GM23248 (cell line): ENCODE results near the gene CASK. TPM values are rescaled to one million over a fixed set of nuclear protein-coding genes. Genes with fewer than 3 reads are reported as not detected.

Experiments
- DNase-seq: peaks from one replicate; pipeline ENCODE4 v3.0.0-alpha.2; 2015
- H2AFZ ChIP-seq: fragments of 200-600 bp; sonication (generic); 2 replicates; pipeline ENCODE4 v1.6.1; 2016; ENCODE audit warnings: antibody characterized with exemption
- H3F3A ChIP-seq: fragments of 200-600 bp; sonication (generic); 2 replicates; pipeline ENCODE4 v1.6.1; 2016; ENCODE audit warnings: mild to moderate bottlenecking, antibody characterized with exemption, mixed run types; ENCODE audit not compliant: insufficient read depth
- H3K27ac ChIP-seq: fragments of 200-600 bp; sonication (generic); 2 replicates; pipeline ENCODE4 v1.5.1; 2016; ENCODE audit warnings: mild to moderate bottlenecking
- H3K27me3 ChIP-seq: fragments of 200-600 bp; sonication (generic); replicated peaks from 2 replicates; pipeline ENCODE4 v1.6.1; 2016; ENCODE audit warnings: mild to moderate bottlenecking; ENCODE audit not compliant: insufficient read depth
- H3K36me3 ChIP-seq: fragments of 200-600 bp; sonication (generic); 2 replicates; pipeline ENCODE4 v1.6.1; 2016; ENCODE audit warnings: low read depth, mild to moderate bottlenecking
- H3K4me1 ChIP-seq: fragments of 200-600 bp; sonication (generic); 2 replicates; pipeline ENCODE4 v1.6.1; 2016; ENCODE audit warnings: mild to moderate bottlenecking; ENCODE audit not compliant: insufficient read depth
- H3K4me2 ChIP-seq: fragments of 200-600 bp; sonication (generic); one replicate; pipeline ENCODE4 v1.6.1; 2016; ENCODE audit warnings: mild to moderate bottlenecking; ENCODE audit not compliant: unreplicated experiment
- H3K4me3 ChIP-seq: fragments of 200-600 bp; sonication (generic); 2 replicates; pipeline ENCODE4 v1.5.1; 2016; ENCODE audit warnings: mild to moderate bottlenecking
- H3K79me2 ChIP-seq: fragments of 200-600 bp; sonication (generic); 2 replicates; pipeline ENCODE4 v1.6.1; 2016; ENCODE audit warnings: mild to moderate bottlenecking; ENCODE audit not compliant: insufficient read depth
- H3K9ac ChIP-seq: fragments of 200-600 bp; sonication (generic); 2 replicates; pipeline ENCODE4 v1.6.1; 2016; ENCODE audit warnings: mild to moderate bottlenecking
- H3K9me2 ChIP-seq: fragments of 200-600 bp; sonication (generic); 2 replicates; pipeline ENCODE4 v1.6.1; 2016; ENCODE audit warnings: mixed run types, mild to moderate bottlenecking, moderate library complexity; ENCODE audit not compliant: insufficient read depth
- H3K9me3 ChIP-seq: fragments of 200-600 bp; sonication (generic); one replicate; pipeline ENCODE4 v1.6.1; 2017; ENCODE audit warnings: low read depth
- H4K20me1 ChIP-seq: fragments of 200-600 bp; sonication (generic); 2 replicates; pipeline ENCODE4 v1.6.0; 2016; ENCODE audit not compliant: insufficient read depth
- EZH2 ChIP-seq: fragments of 200-600 bp; sonication (generic); IDR thresholded peaks from 2 replicates; pipeline ENCODE4 v1.6.1; 2018; ENCODE audit warnings: antibody characterized with exemption, mild to moderate bottlenecking; ENCODE audit not compliant: insufficient read depth, poor library complexity, severe bottlenecking
- EZH2phosphoT487 ChIP-seq: fragments of 200-600 bp; sonication (generic); IDR thresholded peaks from 2 replicates; pipeline ENCODE4 v1.6.1; 2018; ENCODE audit warnings: antibody characterized with exemption, moderate library complexity, mild to moderate bottlenecking, low read depth; ENCODE audit not compliant: insufficient read depth
- WGBS, 2 experiments: methylation state at CpG; one replicate each; pipeline ENCODE4 v1.1.6; 2015 to 2017; ENCODE audit warnings: low lambda C conversion rate in 2 of 2, low coverage in 1 of 2; ENCODE audit errors: missing lambda C conversion rate in 2 of 2; 5-methylcytosine and 5-hydroxymethylcytosine counted together
- in situ Hi-C: fragments of 300-500 bp; cut with MboI; formaldehyde crosslinking; loops from 2 replicates; pipeline ENCODE4 v1.15.0; 2020
- polyA plus RNA-seq: library from polyadenylated mRNA; unstranded; fragments of >200 nt; fragmentation: Nextera tagmentation; extraction: Ambion mirVana; gene quantifications from 2 replicates; pipeline ENCODE4 v1.2.1, GENCODE V29; 2016
- total RNA-seq: library from RNA; depleted of rRNA; stranded (reverse); fragments of >200 nt; shearing (Covaris generic); gene quantifications from 2 replicates; pipeline ENCODE4 v1.2.3, GENCODE V29; 2014

Gene CASK
- total and polyA plus RNA-seq, 2 experiments from 2014 or later, result 2.5 to 29.2 TPM

DNA sequence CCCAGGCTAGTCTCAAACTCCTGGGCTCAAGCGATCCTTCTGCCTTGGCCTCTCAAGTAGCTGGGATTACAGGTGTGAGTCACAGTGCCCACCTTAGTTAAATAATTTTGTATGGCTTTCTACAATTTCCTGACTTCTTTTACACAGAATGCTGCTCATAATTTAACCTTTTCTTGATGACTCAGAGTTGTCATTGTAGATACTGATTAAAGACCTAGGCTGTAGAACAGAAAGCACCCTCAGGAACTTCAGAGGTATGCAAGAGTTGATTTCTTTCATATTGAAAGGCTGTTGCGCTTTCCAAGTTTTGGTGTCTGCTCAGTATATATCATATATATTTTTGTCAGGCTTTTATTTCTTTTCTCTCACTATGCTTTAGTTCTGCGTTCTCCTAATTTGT, 255.7 kb downstream of the CASK start:
- Histone ChIP-seq H3K79me2 (no peaks in the 10 kb centered on the region), H3K4me3 (no peak overlapping the region), H3K4me1 (peaks cover 23% of the 10 kb centered on the region; the same call in 1 of the 2 replicates), H3F3A (no peaks in the 10 kb centered on the region), H3K9me2 (no peaks in the 10 kb centered on the region), H3K36me3 (no peaks in the 10 kb centered on the region), H3K9ac (no peak overlapping the region), H3K27ac (no peak overlapping the region), H4K20me1 (no peaks in the 10 kb centered on the region), H2AFZ (no peak overlapping the region), H3K27me3 (no peaks in the 10 kb centered on the region), H3K4me2 (no peak overlapping the region), H3K9me3 (no peaks in the 10 kb centered on the region)
- WGBS, 2 experiments, result 97 to 98% methylated on average over 3 of the region's 3 CpGs
- in situ Hi-C loops, result no loop called here
- no peak for TF ChIP-seq EZH2phosphoT487
- TF ChIP-seq EZH2, result no peak
- DNase-seq, result no peak

DNA sequence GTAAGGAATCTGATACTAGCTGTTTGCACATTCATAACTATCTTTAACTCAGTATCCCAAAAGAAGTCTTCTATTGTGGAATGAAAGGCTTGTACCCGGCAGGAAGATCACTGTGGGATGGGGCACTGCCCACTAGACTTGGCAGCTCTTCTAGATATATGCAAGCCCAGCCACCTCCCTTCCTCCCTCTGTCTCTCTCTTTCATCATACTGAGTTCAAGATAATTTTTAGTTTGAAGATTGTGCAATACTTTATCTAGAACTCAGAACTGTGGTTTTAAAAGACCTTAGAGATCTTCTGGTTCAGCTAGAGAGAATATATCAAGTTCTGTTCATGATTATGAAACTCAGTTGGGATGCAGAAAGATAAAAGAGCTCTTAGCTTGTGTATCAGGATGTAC, 257.1 kb downstream of the CASK start:
- DNase-seq, result peak; percentile 26
- H3K9ac ChIP-seq, result no peak overlapping the region
- no peaks in the 10 kb centered on the region for H3K36me3 ChIP-seq
- no peaks in the 10 kb centered on the region for H3K27me3 ChIP-seq
- no peaks in the 10 kb centered on the region for H3F3A ChIP-seq
- no peaks in the 10 kb centered on the region for H4K20me1 ChIP-seq
- in situ Hi-C loops, result no loop called here
- WGBS, 2 experiments, result 9 to 13% methylated on average over 1 of the region's 1 CpG
- 0 out of 2 replicates have a peak overlapping the region, but pooled peaks have one; percentile 12 for H3K27ac ChIP-seq
- H3K4me3 ChIP-seq, result no peak overlapping the region
- H3K4me1 ChIP-seq, result peaks cover 29% of the 10 kb centered on the region
- no peak overlapping the region for H2AFZ ChIP-seq
- TF ChIP-seq EZH2phosphoT487, result no peak
- TF ChIP-seq EZH2, result no peak
- H3K9me2 ChIP-seq, result no peaks in the 10 kb centered on the region
- no peaks in the 10 kb centered on the region for H3K79me2 ChIP-seq
- no peak overlapping the region for H3K4me2 ChIP-seq
- no peaks in the 10 kb centered on the region for H3K9me3 ChIP-seq

DNA sequence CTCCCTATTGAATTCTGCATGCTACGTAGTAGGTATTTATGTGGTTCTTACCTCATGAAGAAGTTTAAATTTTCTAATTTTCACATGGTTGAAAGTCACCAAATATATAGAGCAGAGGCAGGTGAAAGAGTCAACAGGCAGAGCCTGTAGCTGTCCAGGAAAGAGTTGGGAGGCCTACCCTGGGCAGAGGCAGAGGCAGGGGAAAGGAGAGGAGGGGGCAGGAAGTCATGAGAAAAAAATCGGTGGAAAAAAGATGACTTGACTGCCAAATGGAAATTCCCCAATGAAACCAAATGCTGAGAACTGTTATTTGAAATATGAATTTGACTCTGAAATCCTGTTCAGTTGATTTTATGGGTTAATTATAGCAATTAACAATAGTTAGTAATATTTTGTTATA, 257.7 kb downstream of the CASK start:
- Histone ChIP-seq H2AFZ (no peak overlapping the region), H3K79me2 (no peaks in the 10 kb centered on the region), H3K27ac (no peak overlapping the region), H3K9ac (no peak overlapping the region), H3K9me3 (no peaks in the 10 kb centered on the region), H3K9me2 (no peaks in the 10 kb centered on the region), H3K27me3 (no peaks in the 10 kb centered on the region), H3K4me1 (peaks cover 32% of the 10 kb centered on the region), H4K20me1 (no peaks in the 10 kb centered on the region), H3K36me3 (no peaks in the 10 kb centered on the region), H3F3A (0 out of 2 replicates have a peak, but pooled peaks cover 3% of the 10 kb centered on the region), H3K4me2 (no peak overlapping the region), H3K4me3 (no peak overlapping the region)
- in situ Hi-C loops, result no loop called here
- TF ChIP-seq EZH2 (no peak), EZH2phosphoT487 (no peak)
- DNase-seq, result no peak
- WGBS, 2 experiments, result 50 to 55% methylated on average over 2 of the region's 2 CpGs

- peak overlapping the region; percentile 34 for H3K27ac ChIP-seq
Measured at GRCh38 chrX:41664908-41665307, 258.4 kb downstream of the CASK start.

DNA sequence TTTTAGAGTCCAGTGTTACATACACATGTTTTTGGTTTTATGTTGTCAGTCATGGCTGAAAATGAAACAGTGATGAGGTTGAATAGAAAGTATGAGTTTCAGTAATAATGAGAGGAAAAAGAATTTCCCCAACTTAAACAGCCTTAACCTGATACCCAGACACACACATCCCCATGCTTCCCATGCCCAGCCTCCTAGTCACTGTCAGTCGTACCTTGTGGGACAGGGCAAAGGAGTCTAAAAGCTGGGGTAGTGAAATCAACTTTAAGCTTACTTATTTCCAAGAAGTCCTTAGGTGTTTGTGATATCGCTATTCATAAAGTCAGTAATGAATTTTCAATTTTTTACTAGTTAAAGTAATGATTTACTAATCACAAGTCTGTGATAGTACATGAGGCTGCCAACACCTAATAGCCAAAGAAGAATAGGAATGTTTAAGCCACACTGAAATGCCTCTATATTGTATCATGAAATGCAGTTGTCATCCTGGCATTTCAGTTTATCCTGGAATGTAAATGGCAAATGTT, 258.9 kb downstream of the CASK start:
- Histone ChIP-seq H4K20me1 (no peaks in the 10 kb centered on the region), H3K9me3 (no peaks in the 10 kb centered on the region), H3K9ac (no peak overlapping the region), H3K79me2 (no peaks in the 10 kb centered on the region), H3K4me3 (no peak overlapping the region), H3K27me3 (no peaks in the 10 kb centered on the region), H3K4me1 (peaks cover 22% of the 10 kb centered on the region), H3K27ac (peak overlapping the region; percentile 34), H3K36me3 (no peaks in the 10 kb centered on the region), H2AFZ (no peak overlapping the region), H3K4me2 (no peak overlapping the region), H3F3A (0 out of 2 replicates have a peak, but pooled peaks cover 3% of the 10 kb centered on the region), H3K9me2 (no peaks in the 10 kb centered on the region)
- in situ Hi-C loops, result no loop called here
- TF ChIP-seq EZH2 (no peak), EZH2phosphoT487 (no peak)
- 74 to 89% methylated on average over 2 of the region's 2 CpGs for WGBS, 2 experiments
- peak; percentile 23 for DNase-seq

More at GRCh38 chrX:41664908-41665307, 258.4 kb downstream of the CASK start:
- H3K9me2 ChIP-seq, result no peaks in the 10 kb centered on the region
- H3K4me3 ChIP-seq, result no peak overlapping the region
- no peaks in the 10 kb centered on the region for H3K36me3 ChIP-seq
- no peaks in the 10 kb centered on the region for H3K79me2 ChIP-seq
- no peaks in the 10 kb centered on the region for H4K20me1 ChIP-seq
- no peak overlapping the region for H2AFZ ChIP-seq
- TF ChIP-seq EZH2phosphoT487, result no peak
- TF ChIP-seq EZH2, result no peak
- in situ Hi-C loops, result no loop called here
- H3F3A ChIP-seq, result 0 out of 2 replicates have a peak, but pooled peaks cover 3% of the 10 kb centered on the region
- H3K27me3 ChIP-seq, result no peaks in the 10 kb centered on the region
- DNase-seq, result peak; percentile 31
- H3K4me2 ChIP-seq, result no peak overlapping the region
- H3K4me1 ChIP-seq, result peaks cover 26% of the 10 kb centered on the region
- no peak overlapping the region for H3K9ac ChIP-seq
- no peaks in the 10 kb centered on the region for H3K9me3 ChIP-seq
